GM12878 (cell line): Measurements from ENCODE around the gene TGFBR1.
"Not testable (repeated sequence)": the region's sequence is repeated elsewhere in the genome, so short reads cannot be mapped to it uniquely, and the experiment has no call there.

ENCODE experiments used
- CTCF ChIP-seq, 3 experiments: IDR thresholded peaks in 2 of 3; conservative IDR thresholded peaks in 1 of 3; 2 replicates each; pipeline ENCODE4 v1.5.1; 2011; ENCODE audit warnings: low read depth in 3 of 3, low read length in 3 of 3, mild to moderate bottlenecking in 3 of 3, control low read depth in 2 of 3, moderate library complexity in 2 of 3, inconsistent platforms in 1 of 3, mixed read lengths in 1 of 3; ENCODE audit not compliant: control insufficient read depth in 2 of 3, insufficient read depth in 1 of 3; ENCODE audit errors: extremely low read depth in 1 of 3
- EP300 ChIP-seq, 2 experiments: fragments of 150-350 bp in 1 of 2; IDR thresholded peaks; 2 replicates each; pipeline ENCODE4 v1.6.1; 2011 to 2012; ENCODE audit warnings: low read depth in 2 of 2, low read length in 2 of 2, borderline replicate concordance in 1 of 2, improper control_type of control experiment in 1 of 2, inconsistent platforms in 1 of 2; ENCODE audit not compliant: control insufficient read depth in 1 of 2
- JUNB ChIP-seq: IDR thresholded peaks from 2 replicates; pipeline ENCODE4 v1.6.1; 2016; ENCODE audit warnings: antibody characterized with exemption, mild to moderate bottlenecking
- POLR2A ChIP-seq: IDR thresholded peaks from 2 replicates; pipeline ENCODE4 v1.6.1; 2011; ENCODE audit warnings: low read depth, mild to moderate bottlenecking, low read length
- POLR2AphosphoS5 ChIP-seq: IDR thresholded peaks from 2 replicates; pipeline ENCODE4 v1.6.1; 2011; ENCODE audit warnings: mild to moderate bottlenecking, low read length, inconsistent platforms
- ZNF274 ChIP-seq: IDR thresholded peaks from one replicate; pipeline ENCODE4 v1.8.0; 2011; ENCODE audit not compliant: insufficient read length, insufficient read depth

- not testable (repeated sequence) for TF ChIP-seq JUNB; POLR2A; CTCF (IDR thresholded peaks at IDR 0.05 in 2 of 3, conservative IDR thresholded peaks at IDR 0.05 in 1 of 3; ENCODE audit: control insufficient read depth in 2 of 3, extremely low read depth in 1 of 3, insufficient read depth in 1 of 3, low read depth in 3 of 3, low read length in 3 of 3); ZNF274; POLR2AphosphoS5; EP300 (IDR thresholded peaks at IDR 0.05; ENCODE audit: borderline replicate concordance in 1 of 2, control insufficient read depth in 1 of 2, low read depth in 2 of 2, low read length in 2 of 2)
Measured at GRCh38 chr9:99196484-99196883, 91.6 kb downstream of the TGFBR1 start.
